ENCODE results near the gene PGAM5. TPM values are rescaled to one million over a fixed set of nuclear protein-coding genes. Genes with fewer than 3 reads are reported as not detected.

PGAM5 gene
- total and polyA plus RNA-seq, 2 experiments from 2014 or later: 17.6 to 27.2 TPM

DNA sequence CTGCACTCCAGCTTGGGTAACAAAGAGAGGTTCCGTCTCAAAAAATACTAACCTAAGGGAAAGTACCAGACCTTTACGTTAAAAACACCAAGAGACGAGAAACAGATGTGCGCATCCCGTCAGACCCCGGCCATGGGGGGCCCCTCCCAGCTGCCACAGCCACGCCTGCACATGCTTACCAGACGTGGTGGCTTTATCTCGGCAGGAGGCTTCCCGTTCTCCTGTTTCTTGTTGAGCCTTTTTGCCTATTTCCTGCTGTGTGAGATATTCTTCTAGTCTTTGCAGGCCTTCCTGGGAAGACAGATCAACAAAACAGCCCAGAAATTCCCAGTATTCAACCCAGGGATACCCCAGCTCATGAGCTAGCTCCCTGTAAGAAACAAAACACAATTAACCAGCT is 23.6 kb downstream of the PGAM5 start:
- H3K79me2 ChIP-seq: no peaks in the 10 kb centered on the region
- no peaks in the 10 kb centered on the region for H3K27me3 ChIP-seq
- H3K4me2 ChIP-seq: no peak overlapping the region
- no peak overlapping the region for H2AFZ ChIP-seq
- TF ChIP-seq, protein P1, sequence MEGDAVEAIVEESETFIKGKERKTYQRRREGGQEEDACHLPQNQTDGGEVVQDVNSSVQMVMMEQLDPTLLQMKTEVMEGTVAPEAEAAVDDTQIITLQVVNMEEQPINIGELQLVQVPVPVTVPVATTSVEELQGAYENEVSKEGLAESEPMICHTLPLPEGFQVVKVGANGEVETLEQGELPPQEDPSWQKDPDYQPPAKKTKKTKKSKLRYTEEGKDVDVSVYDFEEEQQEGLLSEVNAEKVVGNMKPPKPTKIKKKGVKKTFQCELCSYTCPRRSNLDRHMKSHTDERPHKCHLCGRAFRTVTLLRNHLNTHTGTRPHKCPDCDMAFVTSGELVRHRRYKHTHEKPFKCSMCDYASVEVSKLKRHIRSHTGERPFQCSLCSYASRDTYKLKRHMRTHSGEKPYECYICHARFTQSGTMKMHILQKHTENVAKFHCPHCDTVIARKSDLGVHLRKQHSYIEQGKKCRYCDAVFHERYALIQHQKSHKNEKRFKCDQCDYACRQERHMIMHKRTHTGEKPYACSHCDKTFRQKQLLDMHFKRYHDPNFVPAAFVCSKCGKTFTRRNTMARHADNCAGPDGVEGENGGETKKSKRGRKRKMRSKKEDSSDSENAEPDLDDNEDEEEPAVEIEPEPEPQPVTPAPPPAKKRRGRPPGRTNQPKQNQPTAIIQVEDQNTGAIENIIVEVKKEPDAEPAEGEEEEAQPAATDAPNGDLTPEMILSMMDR (IDR thresholded peaks at IDR 0.05; ENCODE audit: poor library complexity): no peak
- TF ChIP-seq EZH2phosphoT487 (IDR thresholded peaks at IDR 0.05; ENCODE audit: low read depth, severe bottlenecking, unreplicated experiment): no peak
- TF ChIP-seq EZH2 (IDR thresholded peaks at IDR 0.05; ENCODE audit: borderline replicate concordance): no peak
- no peaks in the 10 kb centered on the region for H4K20me1 ChIP-seq (ENCODE audit: insufficient read depth, poor library complexity, severe bottlenecking)
- no peak overlapping the region for H3K27ac ChIP-seq
- H3K9me3 ChIP-seq (ENCODE audit: low read depth): no peaks in the 10 kb centered on the region
- no peaks in the 10 kb centered on the region for H3K9me2 ChIP-seq (replicated peaks; ENCODE audit: insufficient read depth)
- 55% methylated on average over 10 of the region's 10 CpGs for WGBS (ENCODE audit: low lambda C conversion rate, missing lambda C conversion rate)
- DNase-seq (ENCODE audit: low spot score): no peak
- H3K36me3 ChIP-seq (replicated peaks; ENCODE audit: insufficient read depth, low read depth): peaks cover 3% of the 10 kb centered on the region
- no peaks in the 10 kb centered on the region for H3K4me1 ChIP-seq (ENCODE audit: insufficient read depth)
- no peak overlapping the region for H3K4me3 ChIP-seq

DNA sequence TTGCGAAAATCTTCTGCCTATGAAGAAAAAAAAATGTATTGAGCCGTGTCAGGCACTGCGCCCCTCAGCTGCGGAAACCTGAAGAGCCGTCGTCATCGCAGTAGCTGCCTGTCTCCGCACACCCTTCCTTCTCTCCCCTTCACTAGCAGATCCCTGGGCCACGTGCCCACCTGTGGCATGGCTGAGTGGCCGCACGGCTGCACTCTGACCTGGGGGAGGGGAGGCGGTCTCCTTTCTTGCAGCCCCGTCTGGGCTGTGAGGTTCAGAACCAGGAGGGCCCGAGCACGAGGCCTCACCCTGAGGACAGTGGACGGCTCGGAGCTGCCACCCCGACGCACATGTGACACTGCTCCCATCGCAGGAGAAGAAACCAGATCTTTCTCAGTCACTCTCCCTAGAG is 24.9 kb downstream of the PGAM5 start:
- TF ChIP-seq EZH2 (IDR thresholded peaks at IDR 0.05; ENCODE audit: borderline replicate concordance) (no peak), EZH2phosphoT487 (IDR thresholded peaks at IDR 0.05; ENCODE audit: low read depth, severe bottlenecking, unreplicated experiment) (no peak)
- TF ChIP-seq, protein P1 (IDR thresholded peaks at IDR 0.05; ENCODE audit: poor library complexity): no peak

GRCh38 chr12:132736378-132736777 is 25.7 kb downstream of the PGAM5 start:
- 95% methylated on average over 12 of the region's 12 CpGs for WGBS (ENCODE audit: low lambda C conversion rate, missing lambda C conversion rate)
- no peaks in the 10 kb centered on the region for H3K9me3 ChIP-seq (ENCODE audit: low read depth)
- H3K36me3 ChIP-seq (replicated peaks; ENCODE audit: insufficient read depth, low read depth): peaks cover 3% of the 10 kb centered on the region
- H4K20me1 ChIP-seq (ENCODE audit: insufficient read depth, poor library complexity, severe bottlenecking): no peaks in the 10 kb centered on the region
- DNase-seq (ENCODE audit: low spot score): no peak
- H3K4me1 ChIP-seq (ENCODE audit: insufficient read depth): no peaks in the 10 kb centered on the region
- no peak overlapping the region for H3K4me2 ChIP-seq
- no peak overlapping the region for H3K27ac ChIP-seq
- TF ChIP-seq, protein P1 (IDR thresholded peaks at IDR 0.05; ENCODE audit: poor library complexity): no peak
- TF ChIP-seq EZH2phosphoT487 (IDR thresholded peaks at IDR 0.05; ENCODE audit: low read depth, severe bottlenecking, unreplicated experiment): no peak
- TF ChIP-seq EZH2 (IDR thresholded peaks at IDR 0.05; ENCODE audit: borderline replicate concordance): no peak
- H3K79me2 ChIP-seq: peaks cover under 1% of the 10 kb centered on the region
- H3K9me2 ChIP-seq (replicated peaks; ENCODE audit: insufficient read depth): no peaks in the 10 kb centered on the region
- H3K27me3 ChIP-seq: no peaks in the 10 kb centered on the region
- H2AFZ ChIP-seq: no peak overlapping the region
- no peak overlapping the region for H3K4me3 ChIP-seq

More for the DNA sequence above, 24.9 kb downstream of the PGAM5 start:
- 98% methylated on average over 18 of the region's 20 CpGs for WGBS (ENCODE audit: low lambda C conversion rate, missing lambda C conversion rate)
- Histone ChIP-seq H3K9me2 (replicated peaks; ENCODE audit: insufficient read depth) (no peaks in the 10 kb centered on the region), H3K4me1 (ENCODE audit: insufficient read depth) (no peaks in the 10 kb centered on the region), H3K4me2 (no peak overlapping the region), H3K27ac (no peak overlapping the region), H3K9me3 (ENCODE audit: low read depth) (no peaks in the 10 kb centered on the region), H3K4me3 (no peak overlapping the region), H3K79me2 (no peaks in the 10 kb centered on the region), H3K27me3 (no peaks in the 10 kb centered on the region), H3K36me3 (replicated peaks; ENCODE audit: insufficient read depth, low read depth) (peaks cover 3% of the 10 kb centered on the region), H4K20me1 (ENCODE audit: insufficient read depth, poor library complexity, severe bottlenecking) (no peaks in the 10 kb centered on the region), H2AFZ (no peak overlapping the region)
- DNase-seq (ENCODE audit: low spot score): no peak

DNA sequence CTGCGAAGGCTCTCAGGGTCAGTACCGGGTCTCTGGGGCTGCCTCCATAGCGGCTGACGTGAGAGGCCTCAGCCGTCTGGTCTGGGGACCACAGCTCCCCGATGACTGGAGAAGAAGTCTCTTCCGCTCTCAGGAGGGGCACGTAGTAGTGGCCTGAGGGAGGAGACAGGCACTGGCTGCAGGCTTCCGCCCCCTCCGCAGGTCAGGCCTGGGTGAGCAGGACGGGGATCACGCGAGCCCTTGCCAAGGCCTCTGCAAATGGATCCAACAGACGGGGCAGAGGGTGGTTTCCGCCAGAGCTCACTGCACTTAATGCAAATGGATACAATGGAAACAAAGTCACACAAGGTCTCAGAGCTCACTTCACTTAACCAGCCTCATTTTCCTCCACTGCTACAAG is 26.3 kb downstream of the PGAM5 start:
- no peak overlapping the region for H3K4me2 ChIP-seq
- H3K4me3 ChIP-seq: no peak overlapping the region
- no peaks in the 10 kb centered on the region for H3K9me3 ChIP-seq (ENCODE audit: low read depth)
- H3K9me2 ChIP-seq (replicated peaks; ENCODE audit: insufficient read depth): no peaks in the 10 kb centered on the region
- 98% methylated on average over 15 of the region's 15 CpGs for WGBS (ENCODE audit: low lambda C conversion rate, missing lambda C conversion rate)
- H3K27me3 ChIP-seq: no peaks in the 10 kb centered on the region
- no peaks in the 10 kb centered on the region for H3K4me1 ChIP-seq (ENCODE audit: insufficient read depth)
- H3K79me2 ChIP-seq: peaks cover 4% of the 10 kb centered on the region
- DNase-seq (ENCODE audit: low spot score): no peak
- H2AFZ ChIP-seq: no peak overlapping the region
- TF ChIP-seq, protein P1 (IDR thresholded peaks at IDR 0.05; ENCODE audit: poor library complexity): no peak
- TF ChIP-seq EZH2phosphoT487 (IDR thresholded peaks at IDR 0.05; ENCODE audit: low read depth, severe bottlenecking, unreplicated experiment): no peak
- no peak for TF ChIP-seq EZH2 (IDR thresholded peaks at IDR 0.05; ENCODE audit: borderline replicate concordance)
- no peak overlapping the region for H3K27ac ChIP-seq
- peaks cover 7% of the 10 kb centered on the region for H3K36me3 ChIP-seq (replicated peaks; ENCODE audit: insufficient read depth, low read depth)
- no peaks in the 10 kb centered on the region for H4K20me1 ChIP-seq (ENCODE audit: insufficient read depth, poor library complexity, severe bottlenecking)
